ENCODE data around the gene LAPTM5.
"Not testable (repeated sequence)": the region's sequence is repeated elsewhere in the genome, so short reads cannot be mapped to it uniquely, and the experiment has no call there.

Gene LAPTM5

GRCh38 chr1:30757352-30758120 is at the start of gene LAPTM5:
TSS of gene LAPTM5 (minus strand) at chr1:30757774. CDS start at chr1:30757745, 29 bp downstream.
- DNase-seq (ENCODE audit: extremely low spot score, insufficient read length, low read depth) (no peak), FAIRE-seq (no peak)

GRCh38 chr1:30806381-30807317 is 49.1 kb upstream of the LAPTM5 start:
- FAIRE-seq, result no peak
- DNase-seq (ENCODE audit: extremely low spot score, insufficient read length, low read depth), result no peak

- DNase-seq (ENCODE audit: extremely low spot score, insufficient read length, low read depth) (no peak), FAIRE-seq (no peak)
These were observed 47.9 kb upstream of the LAPTM5 start for GRCh38 chr1:30805304-30806003.

GRCh38 chr1:30804822-30805221 is 47.2 kb upstream of the LAPTM5 start:
- FAIRE-seq, result no peak
- no peak for DNase-seq (ENCODE audit: extremely low spot score, insufficient read length, low read depth)

- no peak for DNase-seq (ENCODE audit: extremely low spot score, insufficient read length, low read depth)
- FAIRE-seq, result no peak
These were observed 46.8 kb upstream of the LAPTM5 start for GRCh38 chr1:30804352-30804751.

GRCh38 chr1:30803562-30803961 is 46.0 kb upstream of the LAPTM5 start:
- no peak for FAIRE-seq
- no peak for DNase-seq (ENCODE audit: extremely low spot score, insufficient read length, low read depth)

- DNase-seq (ENCODE audit: extremely low spot score, insufficient read length, low read depth) (peak; percentile 58), FAIRE-seq (peak; percentile 85)
These were observed 44.2 kb upstream of the LAPTM5 start for GRCh38 chr1:30801771-30802198.

GRCh38 chr1:30799233-30799511 is 41.6 kb upstream of the LAPTM5 start:
- FAIRE-seq (no peak), DNase-seq (ENCODE audit: extremely low spot score, insufficient read length, low read depth) (no peak)

GRCh38 chr1:30798389-30799232 is 41.0 kb upstream of the LAPTM5 start:
- no peak for DNase-seq (ENCODE audit: extremely low spot score, insufficient read length, low read depth)
- FAIRE-seq, result no peak

- FAIRE-seq (no peak), DNase-seq (ENCODE audit: extremely low spot score, insufficient read length, low read depth) (no peak)
These were observed 37.5 kb upstream of the LAPTM5 start for GRCh38 chr1:30795026-30795425.

GRCh38 chr1:30794260-30794659 is 36.7 kb upstream of the LAPTM5 start:
- FAIRE-seq (no peak), DNase-seq (ENCODE audit: extremely low spot score, insufficient read length, low read depth) (no peak)

GRCh38 chr1:30793209-30793608 is 35.6 kb upstream of the LAPTM5 start:
- DNase-seq (ENCODE audit: extremely low spot score, insufficient read length, low read depth) (no peak), FAIRE-seq (no peak)

GRCh38 chr1:30791868-30792267 is 34.3 kb upstream of the LAPTM5 start:
- no peak for DNase-seq (ENCODE audit: extremely low spot score, insufficient read length, low read depth)
- no peak for FAIRE-seq

- DNase-seq (ENCODE audit: extremely low spot score, insufficient read length, low read depth), result peak; percentile 32
- peak; percentile 84 for FAIRE-seq
These were observed 33.5 kb upstream of the LAPTM5 start for GRCh38 chr1:30790850-30791778.

- DNase-seq (ENCODE audit: extremely low spot score, insufficient read length, low read depth); FAIRE-seq: not testable (repeated sequence)
These were observed 32.6 kb upstream of the LAPTM5 start for GRCh38 chr1:30790256-30790525.

- FAIRE-seq, result no peak
- DNase-seq (ENCODE audit: extremely low spot score, insufficient read length, low read depth), result no peak
These were observed 32.0 kb upstream of the LAPTM5 start for GRCh38 chr1:30789388-30790255.

GRCh38 chr1:30788580-30789387 is 31.2 kb upstream of the LAPTM5 start:
- DNase-seq (ENCODE audit: extremely low spot score, insufficient read length, low read depth), result no peak
- no peak for FAIRE-seq
